Activated CD8-positive, alpha-beta memory T cell treated with anti-CD3 and anti-CD28 coated beads for 1 hour (primary cell): ENCODE results near the gene EFNB2.

Experiments used
- DNase-seq, 2 donors: peaks; one replicate each; pipeline ENCODE4 v3.0.0-alpha.2; 2020; ENCODE audit warnings: low read depth in 1 of 2; ENCODE audit errors: extremely low read depth in 1 of 2

The EFNB2 gene

GRCh38 chr13:106535552-106536243 is at the start of gene EFNB2:
Gene EFNB2, minus strand, starts transcription at chr13:106535662. Its CDS starts 698 bp downstream, at chr13:106534964.
- DNase-seq, result peak; percentile 51 to 73

- no peak for DNase-seq
Measured at GRCh38 chr13:106581225-106581624, 45.8 kb upstream of the EFNB2 start.

GRCh38 chr13:106575896-106576295 is 40.4 kb upstream of the EFNB2 start:
- no peak for DNase-seq

GRCh38 chr13:106573868-106574267 is 38.4 kb upstream of the EFNB2 start:
- no peak for DNase-seq

GRCh38 chr13:106573284-106573846 is 37.9 kb upstream of the EFNB2 start:
- DNase-seq, result no peak

- peak; percentile 47 to 48 for DNase-seq
Measured at GRCh38 chr13:106570299-106570852, 34.9 kb upstream of the EFNB2 start.

GRCh38 chr13:106569233-106570095 is 34.0 kb upstream of the EFNB2 start:
- no peak for DNase-seq

- DNase-seq, result no peak
Measured at GRCh38 chr13:106568299-106569003, 33.0 kb upstream of the EFNB2 start.

GRCh38 chr13:106567474-106568298 is 32.2 kb upstream of the EFNB2 start, which contains the start of gene ARGLU1:
Gene ARGLU1, minus strand, starts transcription at chr13:106568137. Its CDS starts 218 bp downstream, at chr13:106567919.
- DNase-seq, result peak; percentile 86 to 95

GRCh38 chr13:106566641-106567473 is 31.4 kb upstream of the EFNB2 start:
- DNase-seq, result peak in 1 of 2 donors; percentile 15

GRCh38 chr13:106565127-106565775 is 29.8 kb upstream of the EFNB2 start:
- DNase-seq, result no peak

GRCh38 chr13:106562301-106562700 is 26.8 kb upstream of the EFNB2 start:
- no peak for DNase-seq

GRCh38 chr13:106561551-106562170 is 26.2 kb upstream of the EFNB2 start:
- no peak for DNase-seq

- no peak for DNase-seq
Measured at GRCh38 chr13:106560821-106561220, 25.4 kb upstream of the EFNB2 start.

GRCh38 chr13:106558527-106558926 is 23.1 kb upstream of the EFNB2 start:
- no peak for DNase-seq

GRCh38 chr13:106555631-106556328 is 20.3 kb upstream of the EFNB2 start:
- no peak for DNase-seq

GRCh38 chr13:106551751-106552150 is 16.3 kb upstream of the EFNB2 start:
- DNase-seq, result no peak
